NCI-H446 (cell line): ENCODE data around the gene GIGYF2.
"Not testable (repeated sequence)": the region's sequence is repeated elsewhere in the genome, so short reads cannot be mapped to it uniquely, and the experiment has no call there.

Experiments
- DNase-seq, 2 experiments: peaks; one replicate each; lab custom pipeline; 2025; lab: John Stamatoyannopoulos, UW

The GIGYF2 gene

DNA sequence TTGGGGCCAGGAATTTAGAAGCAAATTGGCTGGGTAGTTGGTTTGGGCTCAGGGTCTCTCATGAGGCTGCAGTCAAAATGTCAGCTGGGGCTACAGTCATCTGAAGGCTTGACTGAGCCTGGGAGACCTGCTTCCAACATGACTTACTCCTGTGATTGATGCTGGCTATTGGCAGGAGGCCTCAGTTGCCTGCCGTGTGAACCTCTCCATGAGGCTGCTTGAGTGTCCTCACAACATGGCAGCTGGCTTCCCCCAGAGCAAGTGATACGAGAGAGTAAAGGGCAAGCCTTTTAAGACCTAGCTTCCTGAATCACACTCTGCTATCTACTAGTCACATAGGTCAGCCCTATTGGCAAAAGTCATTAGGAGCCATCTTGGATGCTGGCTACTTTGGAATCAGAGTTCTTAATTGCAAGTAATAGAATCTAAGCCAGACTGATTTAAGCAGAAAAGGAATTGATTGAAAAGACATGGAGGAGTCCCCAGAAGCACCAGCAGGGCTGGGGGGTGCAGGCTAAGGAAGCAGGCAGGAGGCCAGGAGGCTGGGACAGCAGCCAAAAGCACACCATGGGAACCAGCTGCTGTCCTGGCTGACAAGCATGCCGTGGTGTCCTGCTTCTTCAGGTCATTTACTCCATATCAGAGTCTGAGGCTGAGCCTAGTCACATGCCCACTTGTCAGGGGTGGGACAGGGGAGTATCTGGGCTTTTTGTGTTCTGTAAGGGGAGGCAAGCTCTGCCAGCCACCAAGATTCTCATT lies 7.8 kb upstream of the GIGYF2 start:
- DNase-seq: peak; percentile 77 to 91

DNA sequence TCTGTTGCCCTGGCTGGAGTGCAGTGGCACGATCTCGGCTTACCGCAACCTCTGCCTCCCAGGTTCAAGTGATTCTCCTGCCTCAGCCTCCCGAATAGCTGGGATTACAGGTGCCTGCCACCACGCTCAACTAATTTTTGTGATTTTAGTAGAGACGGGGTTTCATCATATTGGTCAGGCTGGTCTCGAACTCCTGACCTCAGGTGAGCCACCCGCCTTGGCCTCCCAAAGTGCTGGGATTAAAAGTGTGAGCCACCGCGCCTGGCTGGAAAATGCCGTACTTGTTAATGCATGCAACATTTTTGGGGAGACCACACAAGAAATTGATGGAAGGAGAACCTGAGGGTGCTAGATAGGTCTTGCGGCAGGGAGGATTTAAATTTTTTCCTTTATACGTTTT lies 6.0 kb upstream of the GIGYF2 start:
- DNase-seq: not testable (repeated sequence)

DNA sequence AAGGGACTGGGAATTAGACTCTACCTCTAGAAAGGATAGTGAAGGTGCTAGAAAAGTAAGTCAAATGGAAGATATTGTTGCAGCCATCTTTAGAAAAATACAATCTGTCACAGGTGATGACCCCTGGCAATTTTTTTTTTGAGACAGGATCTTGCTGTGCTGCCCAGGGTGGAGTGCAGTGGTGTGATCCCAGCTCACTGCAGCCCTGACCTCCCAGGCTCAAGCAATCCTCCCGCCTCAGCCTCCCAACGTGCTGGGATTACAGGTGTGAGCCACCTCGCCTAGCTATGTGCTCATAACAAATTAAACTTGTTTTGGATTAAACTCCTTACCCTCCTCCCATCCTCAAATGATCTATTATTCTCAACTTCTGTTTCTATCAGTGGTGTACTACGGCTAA lies 3.8 kb upstream of the GIGYF2 start:
- no peak for DNase-seq

DNA sequence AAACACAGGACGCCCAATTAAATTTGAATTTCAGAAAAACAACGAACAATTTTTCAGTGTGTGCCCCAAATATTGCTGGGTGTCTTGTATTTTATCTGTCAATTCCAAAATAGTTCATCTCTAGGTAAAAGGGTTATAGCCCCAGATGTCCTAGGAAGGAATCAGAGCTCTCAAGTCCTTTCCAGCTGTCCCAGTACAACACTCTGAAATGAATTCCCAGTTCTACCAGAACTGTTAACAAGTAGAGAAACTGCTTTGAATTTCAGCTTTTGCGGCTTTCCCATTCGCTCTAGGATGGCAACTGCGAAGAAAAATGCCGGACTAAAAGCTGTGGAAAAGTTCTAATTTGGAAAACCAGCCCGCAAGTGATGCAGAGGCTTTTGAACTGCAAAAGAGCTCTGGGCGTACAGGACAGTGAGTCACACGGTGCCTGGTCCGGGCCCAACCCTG lies 497 bp upstream of the GIGYF2 start:
- no peak for DNase-seq

DNA sequence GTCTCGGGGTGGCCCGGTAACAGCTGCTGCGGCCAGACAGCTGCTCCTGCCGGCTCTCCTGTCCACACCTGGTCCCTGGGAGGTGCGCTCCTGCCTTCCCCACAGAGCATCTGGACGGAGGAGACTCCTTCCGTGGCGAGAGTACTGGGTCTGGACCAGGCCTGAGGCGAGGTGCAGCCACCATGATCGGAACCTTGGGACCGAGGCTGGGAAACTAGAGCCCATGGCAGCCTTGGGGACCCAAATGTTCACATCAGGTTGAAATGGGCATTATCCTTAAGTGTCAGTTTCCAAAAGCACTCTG lies 628 bp downstream of the GIGYF2 start:
- no peak for DNase-seq

DNA sequence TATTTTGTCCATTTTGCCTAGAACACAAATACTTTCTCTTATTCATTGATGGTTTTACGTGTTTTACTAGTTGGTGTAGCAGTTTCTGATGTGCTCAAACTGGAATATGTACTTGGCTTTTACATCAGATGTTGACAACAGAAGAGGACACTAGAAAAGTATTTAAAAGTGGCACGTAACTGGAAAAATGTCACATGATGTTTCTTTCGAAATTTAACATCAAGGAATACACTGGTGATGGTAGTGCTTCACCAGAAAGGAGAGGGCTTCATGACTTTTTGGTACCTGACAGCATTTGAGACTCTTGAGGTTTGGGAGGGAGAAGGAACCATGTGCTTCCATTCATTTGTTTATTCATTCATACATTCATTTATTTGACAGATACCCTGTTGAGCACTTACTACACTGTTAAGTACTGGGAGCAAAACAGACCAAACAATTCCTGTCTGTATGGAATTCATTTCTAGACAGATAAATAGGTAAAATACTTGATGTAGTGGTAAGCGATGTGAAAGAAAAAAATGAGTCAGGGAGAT lies 1.5 kb downstream of the GIGYF2 start:
- no peak for DNase-seq

DNA sequence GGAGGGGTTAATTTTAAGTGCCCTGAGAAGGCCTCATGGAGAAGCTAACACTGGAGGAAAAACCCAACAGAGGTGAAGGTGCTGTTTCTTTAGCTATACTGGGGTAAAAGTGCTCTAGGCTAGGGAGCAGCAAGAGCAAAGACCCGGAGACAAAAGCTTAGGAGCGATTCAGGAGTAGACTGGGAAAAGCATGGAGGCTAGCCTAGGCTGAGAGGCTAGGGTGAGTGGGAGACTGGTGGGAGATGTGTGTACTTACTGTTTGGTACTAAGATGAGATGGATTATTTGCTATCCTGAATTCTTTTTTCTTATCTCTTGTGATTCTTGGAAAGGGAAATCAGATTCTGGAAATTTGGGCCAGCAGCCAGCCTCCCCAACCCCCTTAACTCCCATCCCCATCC lies 2.0 kb downstream of the GIGYF2 start:
- no peak for DNase-seq

DNA sequence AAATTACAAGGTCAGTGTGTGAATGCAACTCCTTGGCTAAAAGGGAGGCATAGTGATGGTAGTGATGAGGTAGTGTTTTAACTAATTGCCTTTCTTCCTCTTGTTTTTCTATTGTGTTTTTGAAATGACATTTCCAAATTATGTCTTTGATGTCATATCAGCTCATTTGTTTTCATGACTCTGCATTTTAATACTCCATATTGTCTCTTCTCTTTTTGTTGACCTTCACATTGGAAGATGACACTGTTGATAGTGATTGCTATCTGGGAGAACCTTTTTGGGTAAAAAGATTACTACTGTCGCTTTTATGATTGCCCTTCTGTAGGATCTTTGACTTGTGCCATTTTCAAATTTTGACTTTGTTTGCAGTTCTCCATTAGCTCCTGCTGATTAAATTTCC lies 3.0 kb downstream of the GIGYF2 start:
- no peak for DNase-seq

DNA sequence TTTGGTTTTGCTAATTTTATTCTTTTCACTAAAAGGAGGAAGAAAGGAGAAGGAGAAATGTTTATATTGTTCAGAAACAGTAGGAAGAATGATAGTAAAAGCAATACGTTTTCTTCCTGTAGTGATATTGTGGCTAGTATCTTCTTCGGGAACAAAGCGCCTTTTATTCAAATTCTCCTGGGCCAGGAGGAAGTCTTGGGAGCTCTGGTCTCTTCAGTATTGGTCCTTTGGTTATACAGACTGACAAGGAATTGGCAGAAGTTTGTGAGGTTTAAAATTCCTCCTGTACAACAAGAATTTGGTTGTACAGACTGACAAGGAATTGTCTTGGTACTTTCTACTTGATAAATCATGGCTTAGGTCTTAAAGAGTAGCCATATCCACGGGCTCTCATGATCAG lies 9.9 kb downstream of the GIGYF2 start:
- no peak for DNase-seq

DNA sequence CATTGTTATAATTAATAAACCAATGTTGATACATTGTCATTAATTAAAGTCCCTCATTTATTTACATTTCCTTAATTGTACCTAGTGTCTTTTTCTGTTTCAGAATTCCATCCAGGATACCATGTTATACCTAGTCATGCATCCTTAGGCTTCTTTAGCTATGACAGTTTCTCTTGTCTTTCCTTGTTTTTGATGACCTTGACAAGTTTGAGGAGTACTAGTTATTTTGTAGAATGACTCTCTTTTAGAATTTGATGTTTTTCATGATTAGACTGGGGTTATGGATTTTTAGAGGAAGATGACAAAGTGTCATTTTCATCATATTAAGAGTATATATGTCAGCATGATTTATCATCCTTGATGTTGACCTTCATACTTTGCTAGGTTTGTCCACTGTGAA lies 16.4 kb downstream of the GIGYF2 start:
- DNase-seq: no peak

DNA sequence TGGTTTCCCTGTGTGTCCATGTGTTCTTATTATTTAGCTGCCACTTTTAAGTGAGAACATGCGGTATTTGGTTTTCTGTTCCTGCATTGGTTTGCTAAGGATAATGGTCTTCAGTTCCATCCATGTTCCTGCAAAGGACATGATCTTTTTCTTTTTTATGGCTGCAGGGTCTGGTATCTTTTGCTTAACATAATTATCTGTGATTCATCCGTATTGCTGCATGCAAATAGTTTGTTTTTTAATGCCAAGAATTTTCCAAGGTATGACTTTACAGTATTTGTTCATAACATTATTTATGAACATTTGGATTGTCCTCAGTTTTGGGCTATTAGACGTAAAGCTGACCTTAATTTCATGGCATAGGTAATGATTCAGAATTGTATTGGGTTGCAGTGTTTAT lies 17.8 kb downstream of the GIGYF2 start:
- no peak for DNase-seq

DNA sequence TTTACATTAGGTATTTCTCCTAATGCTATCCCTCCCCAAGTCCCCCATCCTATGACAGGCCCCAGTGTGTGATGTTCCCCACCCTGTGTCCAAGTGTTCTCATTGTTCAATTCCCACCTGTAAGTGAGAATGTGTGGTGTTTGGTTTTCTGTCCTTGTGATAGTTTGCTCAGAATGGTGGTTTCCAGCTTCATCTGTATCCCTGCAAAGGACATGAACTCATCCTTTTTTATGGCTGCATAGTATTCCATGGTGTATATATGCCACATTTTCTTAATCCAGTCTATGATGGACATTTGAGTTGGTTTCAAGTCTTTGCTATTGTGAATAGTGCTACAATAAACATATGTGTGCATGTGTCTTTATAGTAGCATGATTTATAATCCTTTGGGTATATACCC lies 22.9 kb downstream of the GIGYF2 start:
- DNase-seq: not testable (repeated sequence)

DNA sequence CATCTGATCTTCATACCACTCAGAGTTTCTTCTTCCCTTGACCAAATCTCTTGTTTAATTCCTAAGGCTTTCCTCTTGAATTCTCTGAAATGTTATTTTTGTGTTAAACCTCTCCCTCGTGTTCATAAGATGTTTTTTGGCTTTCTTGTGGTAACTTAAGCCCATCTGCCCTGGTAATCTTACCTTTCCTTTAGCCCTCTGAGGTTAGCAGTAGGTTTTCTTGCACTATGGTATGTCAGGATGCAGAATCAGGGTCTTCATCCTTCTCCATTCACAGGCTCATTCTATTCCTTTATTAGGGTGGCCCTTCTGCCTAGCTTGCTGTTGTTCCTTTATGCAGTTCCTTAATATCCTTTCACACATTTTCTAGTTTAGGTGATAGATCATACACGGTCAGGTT lies 24.1 kb downstream of the GIGYF2 start:
- no peak for DNase-seq

DNA sequence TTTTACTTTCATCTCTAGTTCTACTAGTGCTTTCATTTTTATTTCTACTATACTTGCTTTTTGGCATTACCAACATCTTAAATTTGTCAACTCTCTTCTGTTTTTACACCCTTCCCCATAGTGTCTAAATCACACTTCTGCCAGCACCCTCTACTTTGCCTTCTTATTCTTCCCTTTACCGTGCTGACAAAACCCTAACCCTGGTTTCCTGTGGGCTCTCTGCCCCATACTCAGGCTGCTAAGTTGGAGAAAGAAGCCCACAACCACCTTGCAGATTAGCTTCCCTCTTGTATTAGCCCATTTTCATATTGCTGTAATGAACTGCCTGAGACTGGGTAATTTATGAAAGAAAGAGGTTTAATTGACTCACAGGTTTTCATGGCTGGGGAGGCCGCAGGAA lies 24.8 kb downstream of the GIGYF2 start:
- no peak for DNase-seq

DNA sequence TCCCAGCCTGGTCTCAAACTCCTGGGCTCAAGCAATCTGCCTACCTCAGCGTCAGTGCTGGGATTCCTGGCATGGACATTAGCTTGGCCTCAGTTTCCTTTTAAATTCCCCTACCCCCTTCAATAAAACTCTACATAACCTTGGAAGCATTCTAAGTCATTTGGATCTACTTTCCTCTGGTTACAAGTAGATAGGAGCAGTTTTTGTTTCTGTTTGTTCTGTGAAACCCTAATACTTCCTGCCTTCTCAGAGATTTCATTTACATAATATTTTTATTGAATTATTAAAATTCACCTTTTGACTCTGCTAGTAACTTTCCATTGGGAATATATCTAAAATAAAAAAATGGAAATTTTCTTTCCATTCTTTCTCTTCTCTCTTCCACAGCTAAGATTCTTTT lies 25.9 kb downstream of the GIGYF2 start:
- no peak for DNase-seq

DNA sequence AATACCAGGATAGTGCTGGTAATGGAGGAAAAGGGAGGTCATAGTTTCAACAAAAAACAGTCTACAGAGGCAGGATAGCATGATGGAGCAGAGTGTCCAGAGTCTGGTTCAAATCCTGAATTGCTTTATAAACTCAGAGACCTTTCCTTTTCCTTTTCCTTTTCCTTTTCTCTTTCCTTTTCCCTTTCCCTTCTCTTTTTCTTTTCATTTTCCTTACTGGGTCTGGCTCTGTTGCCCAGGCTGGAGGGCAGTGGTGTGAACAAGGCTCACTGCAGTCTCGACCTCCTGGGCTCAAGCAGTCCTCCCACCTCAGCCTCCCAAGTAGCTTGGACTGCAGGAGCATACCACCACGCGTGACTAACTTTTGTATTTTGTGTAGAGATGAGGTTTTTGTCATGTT lies 31.7 kb downstream of the GIGYF2 start:
- no peak for DNase-seq

DNA sequence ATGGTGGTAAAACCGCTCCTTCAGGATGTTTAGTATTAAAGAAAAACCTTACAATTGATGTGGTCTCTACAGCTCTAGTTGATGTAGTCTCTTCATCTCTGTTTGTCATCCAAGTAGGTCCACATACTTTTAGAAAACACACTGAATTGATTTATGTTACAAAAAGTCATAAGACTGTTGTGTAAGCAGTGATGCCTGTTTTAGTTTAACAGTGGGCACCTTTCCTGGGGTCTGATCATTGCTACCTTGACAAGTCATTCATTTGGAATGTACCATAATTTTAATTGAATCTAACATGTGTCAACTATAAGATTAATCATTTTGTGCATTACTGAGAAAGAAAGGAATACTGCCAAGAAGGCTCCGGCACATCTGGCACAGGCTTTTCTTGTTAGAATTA lies 34.3 kb downstream of the GIGYF2 start:
- DNase-seq: peak in 1 of 2 experiments; percentile 8

DNA sequence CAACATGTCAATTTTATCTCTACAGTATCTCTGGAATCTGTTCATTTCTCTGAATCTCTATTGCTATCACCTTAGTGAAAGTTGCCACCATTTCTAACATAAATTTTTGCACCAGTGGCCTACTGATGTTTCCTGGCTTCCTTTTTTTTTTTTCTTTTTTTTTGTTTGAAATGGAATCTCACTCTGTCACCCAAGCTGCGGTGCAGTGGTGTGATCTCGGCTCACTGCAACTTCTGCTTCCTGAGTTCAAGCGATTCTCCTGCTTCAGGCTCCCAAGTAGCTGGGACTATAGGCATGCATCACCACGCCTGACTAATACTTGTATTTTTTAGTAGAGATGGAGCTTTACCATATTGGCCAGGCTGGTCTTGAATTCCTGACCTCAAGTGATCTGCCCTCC lies 44.2 kb downstream of the GIGYF2 start:
- no peak for DNase-seq

DNA sequence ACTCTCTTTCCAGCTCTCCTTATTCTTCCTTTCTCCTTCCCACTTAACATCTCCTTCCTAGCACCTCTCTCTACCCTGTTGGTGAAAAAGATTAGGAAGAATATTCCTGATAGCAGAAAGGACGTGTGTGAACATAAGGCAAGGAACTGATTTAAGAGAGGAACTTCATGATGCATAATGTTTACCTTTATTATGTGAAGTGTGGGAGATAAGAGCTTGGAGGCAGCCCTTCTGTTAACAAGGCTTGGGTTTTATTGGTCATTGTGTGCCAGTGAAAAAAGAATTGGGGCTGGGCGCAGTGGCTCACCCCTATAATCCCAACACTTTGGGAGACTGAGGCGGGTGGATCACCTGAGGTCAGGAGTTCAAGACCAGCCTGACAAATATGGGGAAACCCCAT lies 44.8 kb downstream of the GIGYF2 start:
- DNase-seq: no peak

DNA sequence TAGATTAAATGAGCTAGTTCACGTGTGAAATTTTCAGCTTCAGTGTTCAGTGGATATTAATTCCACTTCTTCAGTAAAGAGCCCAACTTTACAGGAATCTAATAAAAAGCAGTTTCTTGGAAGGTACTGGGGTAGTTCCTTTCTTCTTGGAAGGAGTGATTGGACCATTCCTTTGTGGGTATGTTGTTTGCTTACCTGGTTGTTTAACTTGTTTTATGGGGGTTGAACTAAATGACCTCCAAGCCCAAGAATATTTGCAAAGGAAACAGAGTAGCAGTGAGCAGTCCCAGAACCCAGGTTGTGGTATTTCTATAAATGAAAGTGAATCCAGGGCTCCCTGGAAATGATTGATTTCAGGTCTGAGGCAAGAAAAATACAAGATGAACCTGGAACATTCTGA lies 47.8 kb downstream of the GIGYF2 start:
- no peak for DNase-seq

DNA sequence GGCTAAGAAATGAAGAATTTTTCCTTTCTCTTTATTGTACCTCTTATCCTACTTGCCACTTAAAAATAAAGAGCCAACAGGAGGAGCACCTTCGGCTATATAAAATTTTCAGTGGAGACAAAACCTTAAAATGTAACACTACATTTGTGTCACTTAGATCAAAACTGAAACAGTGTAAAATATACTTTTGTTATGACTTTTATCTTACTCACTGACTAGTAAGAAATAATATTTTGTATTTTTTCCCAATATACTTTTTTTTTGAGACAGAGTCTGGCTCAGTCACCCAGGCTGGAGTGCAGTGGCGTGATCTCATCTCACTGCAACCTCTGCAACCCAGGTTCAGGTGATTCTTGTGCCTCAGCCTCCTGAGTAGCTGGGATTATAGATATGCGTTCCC lies 50.9 kb downstream of the GIGYF2 start:
- DNase-seq: no peak

DNA sequence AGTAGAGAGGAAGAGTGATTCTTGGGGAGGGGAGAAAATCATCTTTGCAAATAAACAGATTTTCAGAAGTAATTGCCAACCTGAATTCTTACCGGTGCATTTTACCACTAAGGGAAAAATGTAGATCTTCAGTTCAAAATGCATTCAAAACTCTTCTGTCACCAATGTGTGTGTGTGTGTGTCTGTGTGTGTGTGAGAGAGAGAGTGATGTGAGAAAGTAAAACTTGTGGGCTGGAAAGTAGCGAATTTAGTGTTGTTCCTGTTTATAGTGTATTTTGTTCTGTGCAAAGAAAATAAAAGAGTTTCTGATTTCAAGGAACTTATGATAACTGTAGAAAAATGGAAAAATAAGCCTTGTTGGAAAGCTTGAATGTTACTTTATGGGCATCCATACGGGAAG lies 52.2 kb downstream of the GIGYF2 start:
- DNase-seq: no peak

DNA sequence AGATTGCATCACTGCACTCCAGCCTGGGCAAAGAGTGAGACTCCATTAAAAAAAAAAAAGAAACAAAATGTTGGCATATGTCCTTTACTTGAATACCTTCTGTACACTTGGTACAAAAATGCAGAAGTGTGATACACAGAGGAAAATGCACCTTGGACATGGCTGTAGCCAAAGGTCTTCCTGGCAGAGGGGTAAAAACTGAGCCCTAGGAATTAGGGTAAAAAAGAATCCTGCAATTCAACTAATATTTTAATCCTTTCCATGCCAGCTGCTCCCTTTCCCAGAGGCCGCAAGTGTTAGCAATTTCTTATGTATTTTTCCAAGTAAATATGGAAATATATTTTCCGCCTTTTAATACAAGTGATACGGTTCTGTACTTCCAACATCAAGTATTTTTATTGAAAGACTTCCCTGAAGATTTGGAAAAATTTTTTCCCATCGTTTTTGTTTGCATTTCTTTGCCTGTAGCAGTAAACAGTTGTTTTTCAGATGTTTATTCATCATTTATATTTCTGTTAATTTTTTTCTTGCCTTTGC lies 53.1 kb downstream of the GIGYF2 start:
- DNase-seq: no peak

DNA sequence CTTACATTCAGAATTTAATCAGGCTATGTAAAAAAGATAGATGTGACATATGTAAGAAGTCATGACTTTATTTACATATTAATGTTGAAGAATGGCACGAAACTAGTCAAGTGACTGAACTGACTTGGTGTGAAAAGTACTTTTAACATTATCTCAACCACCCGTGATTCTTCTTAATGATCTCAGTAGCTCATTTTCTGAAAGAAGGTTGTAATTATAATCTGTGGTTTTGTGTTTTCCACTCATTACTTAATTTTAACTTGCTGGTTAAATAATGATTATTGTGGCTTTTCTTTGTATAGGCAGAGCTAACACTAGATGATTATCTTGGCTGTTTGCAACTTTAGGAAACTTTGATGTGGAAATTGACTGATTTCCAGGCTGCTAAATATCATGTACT lies 60.8 kb downstream of the GIGYF2 start:
- no peak for DNase-seq
